ENCODE measurements around the gene ASIC4.

- TF ChIP-seq ZBTB7A (CRISPR knock-in tag; IDR thresholded peaks at IDR 0.05) (no peak), CTCF (CRISPR knock-in tag; IDR thresholded peaks at IDR 0.05) (no peak), ZNF672 (CRISPR knock-in tag; IDR thresholded peaks at IDR 0.05) (no peak), ZBTB40 (IDR thresholded peaks at IDR 0.05) (no peak), ZBTB40 (CRISPR knock-in tag; IDR thresholded peaks at IDR 0.05) (no peak), POLR2AphosphoS5 (IDR thresholded peaks at IDR 0.05; ENCODE audit: low read depth, low read length) (no peak), ATF7 (IDR thresholded peaks at IDR 0.05) (no peak), ATF7 (CRISPR knock-in tag; IDR thresholded peaks at IDR 0.05) (no peak)
These were observed 18.0 kb downstream of the ASIC4 start for GRCh38 chr2:219532378-219532649.

All from HepG2 (cell line).